Neural progenitor cell (in vitro differentiated cells): ENCODE measurements around the gene KRTAP12-4. TPM values are rescaled to one million over a fixed set of nuclear protein-coding genes. Genes with fewer than 3 reads are reported as not detected.

Experiments used
- DNase-seq: peaks from one replicate; pipeline ENCODE4 v3.0.0-alpha.2; 2016; ENCODE audit warnings: low spot score
- H2AFZ ChIP-seq: fragments of 200-600 bp; sonication (generic); replicated peaks from 2 replicates; pipeline ENCODE4 v1.6.1; 2016; ENCODE audit warnings: antibody characterized with exemption
- H3F3A ChIP-seq: fragments of 200-600 bp; sonication (generic); 2 replicates; pipeline ENCODE4 v1.6.1; 2016; ENCODE audit warnings: antibody characterized with exemption, low read depth
- H3K27ac ChIP-seq: fragments of 200-600 bp; sonication (generic); 2 replicates; pipeline ENCODE4 v1.5.1; 2016; ENCODE audit warnings: mild to moderate bottlenecking
- H3K27me3 ChIP-seq: fragments of 200-600 bp; sonication (generic); 2 replicates; pipeline ENCODE4 v1.6.1; 2016; ENCODE audit warnings: mild to moderate bottlenecking, moderate library complexity
- H3K36me3 ChIP-seq: fragments of 200-600 bp; sonication (generic); 2 replicates; pipeline ENCODE4 v1.5.1; 2016
- H3K4me1 ChIP-seq: fragments of 200-600 bp; sonication (generic); 2 replicates; pipeline ENCODE4 v1.6.1; 2016; ENCODE audit warnings: mixed run types
- H3K4me2 ChIP-seq: fragments of 200-600 bp; sonication (generic); 2 replicates; pipeline ENCODE4 v1.6.1; 2016
- H3K4me3 ChIP-seq: fragments of 200-600 bp; sonication (generic); 2 replicates; pipeline ENCODE4 v1.5.1; 2016
- H3K79me2 ChIP-seq: fragments of 200-600 bp; sonication (generic); 2 replicates; pipeline ENCODE4 v1.6.1; 2016; ENCODE audit warnings: low read depth
- H3K9ac ChIP-seq: fragments of 200-600 bp; sonication (generic); 2 replicates; pipeline ENCODE4 v1.6.1; 2016
- H3K9me3 ChIP-seq: fragments of 200-600 bp; sonication (generic); 2 replicates; pipeline ENCODE4 v1.5.1; 2016; ENCODE audit warnings: low read depth
- H4K20me1 ChIP-seq: fragments of 200-600 bp; sonication (generic); 2 replicates; pipeline ENCODE4 v1.6.1; 2016; ENCODE audit warnings: low read depth
- H3K27ac Mint-ChIP-seq: 3 replicates; pipeline ENCODE4 v1.8.0; 2021; ENCODE audit warnings: mixed read lengths
- H3K27me3 Mint-ChIP-seq: 2 replicates; pipeline ENCODE4 v1.8.0; 2022; ENCODE audit warnings: low read depth, mild to moderate bottlenecking, inconsistent platforms, moderate library complexity, mixed read lengths; ENCODE audit not compliant: insufficient read depth
- H3K36me3 Mint-ChIP-seq: 3 replicates; pipeline ENCODE4 v1.8.0; 2021; ENCODE audit warnings: mixed read lengths
- H3K4me1 Mint-ChIP-seq: 3 replicates; pipeline ENCODE4 v1.8.0; 2021; ENCODE audit warnings: mixed read lengths
- H3K4me3 Mint-ChIP-seq: 3 replicates; pipeline ENCODE4 v1.8.0; 2021; ENCODE audit warnings: mild to moderate bottlenecking, moderate library complexity, mixed read lengths
- H3K9me3 Mint-ChIP-seq: 3 replicates; pipeline ENCODE4 v1.8.0; 2020; ENCODE audit warnings: mixed read lengths
- CTCF ChIP-seq: fragments of 200-600 bp; sonication (generic); IDR thresholded peaks from 2 replicates; pipeline ENCODE4 v1.5.1; 2017; ENCODE audit warnings: antibody characterized with exemption, mild to moderate bottlenecking
- EZH2 ChIP-seq: fragments of 200-600 bp; sonication (generic); IDR thresholded peaks from 2 replicates; pipeline ENCODE4 v1.6.1; 2017; ENCODE audit warnings: antibody characterized with exemption, mild to moderate bottlenecking, moderate library complexity
- EZH2phosphoT487 ChIP-seq: fragments of 200-600 bp; sonication (generic); IDR thresholded peaks from 2 replicates; pipeline ENCODE4 v1.6.1; 2017; ENCODE audit warnings: antibody characterized with exemption
- total RNA-seq: library from RNA; depleted of rRNA; stranded (reverse); fragments of >200 nt; gene quantifications from 2 replicates; pipeline ENCODE4 v1.2.3, GENCODE V29; 2015; ENCODE audit warnings: low replicate concordance

The KRTAP12-4 gene
- total RNA-seq, 1 donor from 2014 or later, result not detected

- no peaks in the 10 kb centered on the region for H3K9me3 ChIP-seq
- no peak for DNase-seq
- no peaks in the 10 kb centered on the region for H3F3A ChIP-seq
- no peaks in the 10 kb centered on the region for H3K36me3 ChIP-seq
- no peak within 1 kb of the TSS for H3K4me3 ChIP-seq
- H3K79me2 ChIP-seq, result no peaks in the 10 kb centered on the region
- H2AFZ ChIP-seq, result peak within 1 kb of the TSS; percentile 70
- H3K27ac ChIP-seq, result no peak within 1 kb of the TSS
- no peak within 1 kb of the TSS for H3K9ac ChIP-seq
- TF ChIP-seq EZH2 (no peak), EZH2phosphoT487 (no peak)
- H3K27ac Mint-ChIP-seq, result no peak within 1 kb of the TSS
- H3K9me3 Mint-ChIP-seq, result peaks cover 26% of the 10 kb centered on the region
- H3K4me3 Mint-ChIP-seq, result no peak within 1 kb of the TSS
- no peaks in the 10 kb centered on the region for H3K36me3 Mint-ChIP-seq
- H3K4me1 ChIP-seq, result no peaks in the 10 kb centered on the region
- no peaks in the 10 kb centered on the region for H3K27me3 ChIP-seq
- H4K20me1 ChIP-seq, result no peaks in the 10 kb centered on the region
- H3K27me3 Mint-ChIP-seq, result peaks cover 5% of the 10 kb centered on the region
- no peak within 1 kb of the TSS for H3K4me2 ChIP-seq
- no peaks in the 10 kb centered on the region for H3K4me1 Mint-ChIP-seq
Observed at GRCh38 chr21:44657635-44658540, 3.4 kb upstream of the KRTAP12-4 start, which contains the start of gene KRTAP12-3. Gene KRTAP12-3, plus strand, starts transcription at chr21:44657932. Its CDS starts 48 bp downstream, at chr21:44657980.

GRCh38 chr21:44656868-44657267, 2.4 kb upstream of the KRTAP12-4 start:
- TF ChIP-seq EZH2 (no peak), EZH2phosphoT487 (no peak), CTCF (no peak)
- H3K4me3 ChIP-seq, result no peak overlapping the region
- no peaks in the 10 kb centered on the region for H4K20me1 ChIP-seq
- H3K79me2 ChIP-seq, result no peaks in the 10 kb centered on the region
- H3K9ac ChIP-seq, result no peak overlapping the region
- no peak overlapping the region for H2AFZ ChIP-seq
- Mint-ChIP-seq H3K4me3 (no peak overlapping the region), H3K4me1 (no peaks in the 10 kb centered on the region), H3K27ac (no peak overlapping the region), H3K27me3 (peaks cover 7% of the 10 kb centered on the region), H3K36me3 (no peaks in the 10 kb centered on the region), H3K9me3 (peaks cover 29% of the 10 kb centered on the region)
- H3K36me3 ChIP-seq, result no peaks in the 10 kb centered on the region
- H3K9me3 ChIP-seq, result no peaks in the 10 kb centered on the region
- H3K27ac ChIP-seq, result no peak overlapping the region
- no peak for DNase-seq
- H3F3A ChIP-seq, result no peaks in the 10 kb centered on the region
- H3K4me2 ChIP-seq, result no peak overlapping the region
- no peaks in the 10 kb centered on the region for H3K4me1 ChIP-seq
- H3K27me3 ChIP-seq, result no peaks in the 10 kb centered on the region

- no peak for TF ChIP-seq CTCF
- TF ChIP-seq EZH2phosphoT487, result no peak
- TF ChIP-seq EZH2, result no peak
- H3K4me2 ChIP-seq, result no peak overlapping the region
- Mint-ChIP-seq H3K27me3 (peaks cover 7% of the 10 kb centered on the region), H3K4me1 (no peaks in the 10 kb centered on the region), H3K36me3 (peaks cover 4% of the 10 kb centered on the region), H3K27ac (no peak overlapping the region), H3K4me3 (no peak overlapping the region), H3K9me3 (peaks cover 26% of the 10 kb centered on the region)
- DNase-seq, result no peak
- no peaks in the 10 kb centered on the region for H3F3A ChIP-seq
- no peak overlapping the region for H2AFZ ChIP-seq
- H3K9ac ChIP-seq, result no peak overlapping the region
- H3K4me3 ChIP-seq, result no peak overlapping the region
- no peaks in the 10 kb centered on the region for H3K9me3 ChIP-seq
- H3K27ac ChIP-seq, result no peak overlapping the region
- no peaks in the 10 kb centered on the region for H3K36me3 ChIP-seq
- H4K20me1 ChIP-seq, result no peaks in the 10 kb centered on the region
- H3K4me1 ChIP-seq, result no peaks in the 10 kb centered on the region
- H3K79me2 ChIP-seq, result no peaks in the 10 kb centered on the region
- no peaks in the 10 kb centered on the region for H3K27me3 ChIP-seq
Observed at GRCh38 chr21:44653656-44654575, 543 bp downstream of the KRTAP12-4 start.
